ENCODE results near the gene VCL.
"Not testable (repeated sequence)": the region's sequence is repeated elsewhere in the genome, so short reads cannot be mapped to it uniquely, and the experiment has no call there.

VCL gene

GRCh38 chr10:74058658-74059057 is 60.7 kb downstream of the VCL start:
- peaks cover 2% of the 10 kb centered on the region; the same call in 1 of the 2 replicates for H3K9me3 ChIP-seq (ENCODE audit: control insufficient read depth, insufficient read depth, low read depth, low read length)
- no peaks in the 10 kb centered on the region for H3K4me1 ChIP-seq (ENCODE audit: control insufficient read depth, insufficient read depth, low read length)
- H3K36me3 ChIP-seq (ENCODE audit: control insufficient read depth, insufficient read depth, low read length), result peaks cover 33% of the 10 kb centered on the region
- H3K27ac ChIP-seq (ENCODE audit: low read depth, low read length), result no peak overlapping the region
- H3K9ac ChIP-seq (ENCODE audit: low read length), result no peak overlapping the region
- no peaks in the 10 kb centered on the region for H3K27me3 ChIP-seq (ENCODE audit: control insufficient read depth, insufficient read depth, low read length)
- H3K4me3 ChIP-seq (ENCODE audit: low read depth, low read length), result no peak overlapping the region

GRCh38 chr10:74061104-74061503 is 63.2 kb downstream of the VCL start:
- no peaks in the 10 kb centered on the region for H3K27me3 ChIP-seq (ENCODE audit: control insufficient read depth, insufficient read depth, low read length)
- H3K36me3 ChIP-seq (ENCODE audit: control insufficient read depth, insufficient read depth, low read length), result peaks cover 46% of the 10 kb centered on the region
- H3K4me3 ChIP-seq (ENCODE audit: low read depth, low read length), result no peak overlapping the region
- no peak overlapping the region for H3K9ac ChIP-seq (ENCODE audit: low read length)
- no peaks in the 10 kb centered on the region for H3K4me1 ChIP-seq (ENCODE audit: control insufficient read depth, insufficient read depth, low read length)
- no peak overlapping the region for H3K27ac ChIP-seq (ENCODE audit: low read depth, low read length)
- H3K9me3 ChIP-seq (ENCODE audit: control insufficient read depth, insufficient read depth, low read depth, low read length), result peaks cover 2% of the 10 kb centered on the region; the same call in 1 of the 2 replicates

- not testable (repeated sequence) for H3K27me3 ChIP-seq (ENCODE audit: control insufficient read depth, insufficient read depth, low read length); H3K9me3 ChIP-seq (ENCODE audit: control insufficient read depth, insufficient read depth, low read depth, low read length); H3K27ac ChIP-seq (ENCODE audit: low read depth, low read length)
Observed at GRCh38 chr10:74061978-74062377, 64.1 kb downstream of the VCL start.

GRCh38 chr10:74063256-74063655 is 65.3 kb downstream of the VCL start:
- peaks cover 54% of the 10 kb centered on the region for H3K36me3 ChIP-seq (ENCODE audit: control insufficient read depth, insufficient read depth, low read length)
- no peak overlapping the region for H3K27ac ChIP-seq (ENCODE audit: low read depth, low read length)
- no peaks in the 10 kb centered on the region for H3K4me1 ChIP-seq (ENCODE audit: control insufficient read depth, insufficient read depth, low read length)

More at GRCh38 chr10:74061978-74062377, 64.1 kb downstream of the VCL start:
- not testable (repeated sequence) for H3K4me1 ChIP-seq (ENCODE audit: control insufficient read depth, insufficient read depth, low read length); H3K9ac ChIP-seq (ENCODE audit: low read length); H3K4me3 ChIP-seq (ENCODE audit: low read depth, low read length)
- peaks cover 49% of the 10 kb centered on the region for H3K36me3 ChIP-seq (ENCODE audit: control insufficient read depth, insufficient read depth, low read length)

GRCh38 chr10:74067373-74068352 is 69.7 kb downstream of the VCL start:
- no peak overlapping the region for H3K9ac ChIP-seq (ENCODE audit: low read length)
- H3K36me3 ChIP-seq (ENCODE audit: control insufficient read depth, insufficient read depth, low read length), result peaks cover 61% of the 10 kb centered on the region
- no peak overlapping the region for H3K27ac ChIP-seq (ENCODE audit: low read depth, low read length)
- no peak overlapping the region for H3K4me3 ChIP-seq (ENCODE audit: low read depth, low read length)
- peaks cover 2% of the 10 kb centered on the region; the same call in 1 of the 2 replicates for H3K9me3 ChIP-seq (ENCODE audit: control insufficient read depth, insufficient read depth, low read depth, low read length)
- peaks cover 18% of the 10 kb centered on the region for H3K4me1 ChIP-seq (ENCODE audit: control insufficient read depth, insufficient read depth, low read length)
- H3K27me3 ChIP-seq (ENCODE audit: control insufficient read depth, insufficient read depth, low read length), result no peaks in the 10 kb centered on the region

More at GRCh38 chr10:74063256-74063655, 65.3 kb downstream of the VCL start:
- Histone ChIP-seq H3K9ac (ENCODE audit: low read length) (no peak overlapping the region), H3K4me3 (ENCODE audit: low read depth, low read length) (no peak overlapping the region), H3K27me3 (ENCODE audit: control insufficient read depth, insufficient read depth, low read length) (no peaks in the 10 kb centered on the region), H3K9me3 (ENCODE audit: control insufficient read depth, insufficient read depth, low read depth, low read length) (peaks cover 2% of the 10 kb centered on the region; the same call in 1 of the 2 replicates)

- H3K9ac ChIP-seq (ENCODE audit: low read length), result no peak overlapping the region
- no peak overlapping the region for H3K27ac ChIP-seq (ENCODE audit: low read depth, low read length)
- H3K4me3 ChIP-seq (ENCODE audit: low read depth, low read length), result no peak overlapping the region
- peaks cover 21% of the 10 kb centered on the region for H3K4me1 ChIP-seq (ENCODE audit: control insufficient read depth, insufficient read depth, low read length)
- no peaks in the 10 kb centered on the region for H3K9me3 ChIP-seq (ENCODE audit: control insufficient read depth, insufficient read depth, low read depth, low read length)
- H3K27me3 ChIP-seq (ENCODE audit: control insufficient read depth, insufficient read depth, low read length), result no peaks in the 10 kb centered on the region
- peaks cover 63% of the 10 kb centered on the region for H3K36me3 ChIP-seq (ENCODE audit: control insufficient read depth, insufficient read depth, low read length)
Observed at GRCh38 chr10:74071157-74071556, 73.2 kb downstream of the VCL start.

GRCh38 chr10:74072503-74072902 is 74.6 kb downstream of the VCL start:
- H3K9ac ChIP-seq (ENCODE audit: low read length), result no peak overlapping the region
- no peak overlapping the region for H3K4me3 ChIP-seq (ENCODE audit: low read depth, low read length)
- no peak overlapping the region for H3K27ac ChIP-seq (ENCODE audit: low read depth, low read length)
- peaks cover 32% of the 10 kb centered on the region for H3K4me1 ChIP-seq (ENCODE audit: control insufficient read depth, insufficient read depth, low read length)
- no peaks in the 10 kb centered on the region for H3K27me3 ChIP-seq (ENCODE audit: control insufficient read depth, insufficient read depth, low read length)
- peaks cover 70% of the 10 kb centered on the region for H3K36me3 ChIP-seq (ENCODE audit: control insufficient read depth, insufficient read depth, low read length)
- no peaks in the 10 kb centered on the region for H3K9me3 ChIP-seq (ENCODE audit: control insufficient read depth, insufficient read depth, low read depth, low read length)

- Histone ChIP-seq H3K27me3 (ENCODE audit: control insufficient read depth, insufficient read depth, low read length) (no peaks in the 10 kb centered on the region), H3K36me3 (ENCODE audit: control insufficient read depth, insufficient read depth, low read length) (peaks cover 65% of the 10 kb centered on the region), H3K4me1 (ENCODE audit: control insufficient read depth, insufficient read depth, low read length) (peaks cover 55% of the 10 kb centered on the region), H3K27ac (ENCODE audit: low read depth, low read length) (no peak overlapping the region), H3K9me3 (ENCODE audit: control insufficient read depth, insufficient read depth, low read depth, low read length) (no peaks in the 10 kb centered on the region), H3K9ac (ENCODE audit: low read length) (no peak overlapping the region), H3K4me3 (ENCODE audit: low read depth, low read length) (no peak overlapping the region)
Observed at GRCh38 chr10:74075906-74076305, 78.0 kb downstream of the VCL start.

- peaks cover 50% of the 10 kb centered on the region for H3K4me1 ChIP-seq (ENCODE audit: control insufficient read depth, insufficient read depth, low read length)
- H3K4me3 ChIP-seq (ENCODE audit: low read depth, low read length), result no peak overlapping the region
- H3K9ac ChIP-seq (ENCODE audit: low read length), result no peak overlapping the region
- H3K9me3 ChIP-seq (ENCODE audit: control insufficient read depth, insufficient read depth, low read depth, low read length), result no peaks in the 10 kb centered on the region
- H3K27me3 ChIP-seq (ENCODE audit: control insufficient read depth, insufficient read depth, low read length), result no peaks in the 10 kb centered on the region
- no peak overlapping the region for H3K27ac ChIP-seq (ENCODE audit: low read depth, low read length)
- peaks cover 60% of the 10 kb centered on the region for H3K36me3 ChIP-seq (ENCODE audit: control insufficient read depth, insufficient read depth, low read length)
Observed at GRCh38 chr10:74076961-74077360, 79.0 kb downstream of the VCL start.

GRCh38 chr10:74077416-74077815 is 79.5 kb downstream of the VCL start:
- no peaks in the 10 kb centered on the region for H3K9me3 ChIP-seq (ENCODE audit: control insufficient read depth, insufficient read depth, low read depth, low read length)
- peaks cover 64% of the 10 kb centered on the region for H3K36me3 ChIP-seq (ENCODE audit: control insufficient read depth, insufficient read depth, low read length)
- peaks cover 50% of the 10 kb centered on the region for H3K4me1 ChIP-seq (ENCODE audit: control insufficient read depth, insufficient read depth, low read length)
- no peaks in the 10 kb centered on the region for H3K27me3 ChIP-seq (ENCODE audit: control insufficient read depth, insufficient read depth, low read length)
- H3K9ac ChIP-seq (ENCODE audit: low read length), result no peak overlapping the region
- H3K27ac ChIP-seq (ENCODE audit: low read depth, low read length), result no peak overlapping the region
- H3K4me3 ChIP-seq (ENCODE audit: low read depth, low read length), result no peak overlapping the region

- H3K9me3 ChIP-seq (ENCODE audit: control insufficient read depth, insufficient read depth, low read depth, low read length), result no peaks in the 10 kb centered on the region
- H3K27ac ChIP-seq (ENCODE audit: low read depth, low read length), result peak overlapping the region; percentile 61
- H3K4me1 ChIP-seq (ENCODE audit: control insufficient read depth, insufficient read depth, low read length), result peaks cover 50% of the 10 kb centered on the region
- H3K9ac ChIP-seq (ENCODE audit: low read length), result no peak overlapping the region
- peaks cover 64% of the 10 kb centered on the region for H3K36me3 ChIP-seq (ENCODE audit: control insufficient read depth, insufficient read depth, low read length)
- H3K27me3 ChIP-seq (ENCODE audit: control insufficient read depth, insufficient read depth, low read length), result no peaks in the 10 kb centered on the region
- no peak overlapping the region for H3K4me3 ChIP-seq (ENCODE audit: low read depth, low read length)
Observed at GRCh38 chr10:74078037-74078436, 80.1 kb downstream of the VCL start.

Measured in HUES6 (cell line).